Measurements from ENCODE around the gene NAPSA.

DNA sequence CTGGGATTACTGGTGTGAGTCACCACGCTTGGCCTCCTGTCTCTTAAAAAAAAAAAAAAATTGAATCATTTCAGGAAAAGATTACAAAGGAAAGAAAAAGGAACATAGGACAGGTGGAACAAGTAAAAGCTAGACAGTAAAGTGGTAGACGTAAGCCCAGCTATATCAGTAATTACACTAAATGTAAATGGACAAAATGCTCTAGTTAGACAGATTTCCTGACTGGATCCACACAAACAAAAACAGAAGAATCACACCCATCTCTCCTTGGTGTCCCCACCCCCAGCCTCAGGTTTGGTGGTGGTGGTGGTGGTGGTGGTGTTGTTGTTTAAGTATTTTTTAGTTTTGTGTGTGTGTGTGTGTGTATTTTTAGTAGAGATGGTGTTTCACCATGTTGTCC, 47.0 kb upstream of the NAPSA start:
- no peak for TF ChIP-seq POLR2AphosphoS5 (IDR thresholded peaks at IDR 0.05; ENCODE audit: low read depth, low read length)
- no peak for TF ChIP-seq TAF1 (IDR thresholded peaks at IDR 0.05; ENCODE audit: low read depth, low read length)
- no peak for TF ChIP-seq SPI1 (IDR thresholded peaks at IDR 0.05; ENCODE audit: low read depth, low read length)
- no peak for TF ChIP-seq POLR2A (IDR thresholded peaks at IDR 0.05; ENCODE audit: low read depth, low read length)
